ENCODE data around the gene PCDHGB1. TPM values are rescaled to one million over a fixed set of nuclear protein-coding genes. Genes with fewer than 3 reads are reported as not detected.

The PCDHGB1 gene
- total and polyA plus RNA-seq, 8 donors: under 0.01 to 1.2 (median 0.43) TPM; not detected in 3

- Histone ChIP-seq H3K4me3 (peak overlapping the region in 2 of 4 donors; percentile 63 to 67), H3K4me1 (peaks cover 0 to 12% (median 8%) of the 10 kb centered on the region in 4 donors), H3K27ac (no peak overlapping the region), H3K36me3 (peaks cover 14 to 56% (median 48%) of the 10 kb centered on the region in 4 donors), H3K9me3 (peaks cover 59 to 93% (median 78%) of the 10 kb centered on the region in 4 donors), H3K27me3 (no peaks in the 10 kb centered on the region)
- no peak for DNase-seq
- WGBS, 5 donors: 97 to 99% (median 98%) methylated on average over 6 of the region's 6 CpGs
- TF ChIP-seq POLR2A (IDR thresholded peaks at IDR 0.05) (no peak), POLR2AphosphoS5 (IDR thresholded peaks at IDR 0.05) (no peak), EP300 (IDR thresholded peaks at IDR 0.05) (no peak), CTCF (IDR thresholded peaks at IDR 0.05) (no peak)
- intact Hi-C loops (cut with DNase I; ENCODE audit: low total_unique reads): no loop called here
Observed at GRCh38 chr5:141319202-141319601, 30.7 kb upstream of the PCDHGB1 start.

GRCh38 chr5:141319699-141320098, 30.2 kb upstream of the PCDHGB1 start:
- WGBS, 5 donors: 70 to 79% (median 76%) methylated on average over 5 of the region's 5 CpGs
- DNase-seq: no peak
- peak overlapping the region in 2 of 5 donors; percentile 92 to 95 for H3K27ac ChIP-seq
- intact Hi-C loops (cut with DNase I; ENCODE audit: low total_unique reads): loop anchor here (10.0 kb wide), 1 partner anchor 215 kb away; no protein-coding TSS in a partner anchor
- peaks cover 14 to 52% (median 48%) of the 10 kb centered on the region in 4 donors for H3K36me3 ChIP-seq
- TF ChIP-seq POLR2A (IDR thresholded peaks at IDR 0.05) (no peak), EP300 (IDR thresholded peaks at IDR 0.05) (no peak), CTCF (IDR thresholded peaks at IDR 0.05) (no peak), POLR2AphosphoS5 (IDR thresholded peaks at IDR 0.05) (no peak)
- H3K4me3 ChIP-seq: peak overlapping the region; percentile 63 to 82 (median 72)
- H3K4me1 ChIP-seq: peaks cover 0 to 12% (median 8%) of the 10 kb centered on the region in 4 donors
- H3K27me3 ChIP-seq: no peaks in the 10 kb centered on the region
- H3K9me3 ChIP-seq: peaks cover 59 to 91% (median 75%) of the 10 kb centered on the region in 4 donors

GRCh38 chr5:141320225-141321169, 29.4 kb upstream of the PCDHGB1 start, which contains the start of gene TAF7:
TSS of gene TAF7 (minus strand) at chr5:141320784. CDS start at chr5:141320044, 740 bp downstream.
- peak; percentile 88 to 97 for DNase-seq
- peak within 1 kb of the TSS; percentile 92 to 95 (median 93) for H3K27ac ChIP-seq
- peaks cover 0 to 12% (median 8%) of the 10 kb centered on the region in 4 donors for H3K4me1 ChIP-seq
- peaks cover 14 to 44% (median 43%) of the 10 kb centered on the region in 4 donors for H3K36me3 ChIP-seq
- WGBS, 5 donors: 2% methylated on average over 63 to 67 of the region's 67 CpGs
- peaks cover 53 to 91% (median 71%) of the 10 kb centered on the region in 4 donors for H3K9me3 ChIP-seq
- no peaks in the 10 kb centered on the region for H3K27me3 ChIP-seq
- TF ChIP-seq POLR2A (IDR thresholded peaks at IDR 0.05) (peak in 2 of 4 donors; percentile 50 to 82), CTCF (IDR thresholded peaks at IDR 0.05) (peak in 5 of 7 experiments; percentile 60 to 77 (median 67)), POLR2AphosphoS5 (IDR thresholded peaks at IDR 0.05) (peak; percentile 96 to 98 (median 96)), EP300 (IDR thresholded peaks at IDR 0.05) (peak; percentile 35)
- intact Hi-C loops (cut with DNase I; ENCODE audit: low total_unique reads): loop anchor here (10.0 kb wide), 1 partner anchor 214 kb away; no protein-coding TSS in a partner anchor
- H3K4me3 ChIP-seq: peak within 1 kb of the TSS; percentile 63 to 82 (median 72)

GRCh38 chr5:141322261-141322660, 27.6 kb upstream of the PCDHGB1 start:
- TF ChIP-seq CTCF (IDR thresholded peaks at IDR 0.05) (no peak), POLR2AphosphoS5 (IDR thresholded peaks at IDR 0.05) (no peak), POLR2A (IDR thresholded peaks at IDR 0.05) (no peak), EP300 (IDR thresholded peaks at IDR 0.05) (no peak)
- DNase-seq: no peak
- Histone ChIP-seq H3K4me3 (no peak overlapping the region), H3K27ac (no peak overlapping the region), H3K27me3 (peaks cover 0 to 8% (median 0%) of the 10 kb centered on the region in 3 donors), H3K4me1 (peaks cover 0 to 12% (median 8%) of the 10 kb centered on the region in 4 donors), H3K9me3 (peaks cover 40 to 91% (median 69%) of the 10 kb centered on the region in 4 donors), H3K36me3 (peaks cover 12 to 27% (median 26%) of the 10 kb centered on the region in 4 donors)
- intact Hi-C loops (cut with DNase I; ENCODE audit: low total_unique reads): loop anchor here (10.0 kb wide), 1 partner anchor 213 kb away; no protein-coding TSS in a partner anchor
- 78 to 86% (median 81%) methylated on average over 3 of the region's 3 CpGs for WGBS, 5 donors
